ENCODE results near the gene NMT2. TPM values are rescaled to one million over a fixed set of nuclear protein-coding genes. Genes with fewer than 3 reads are reported as not detected.

NMT2 gene
- total and polyA plus RNA-seq, 10 of the 15 experiments (the other 5 are each of a cell fraction or from before 2014, with no cell fraction given): 4.9 to 12.0 (median 9.2) TPM

GRCh38 chr10:15122477-15123030, 45.9 kb downstream of the NMT2 start (continued):
- peak; percentile 94 for TF ChIP-seq ZNF217 (IDR thresholded peaks at IDR 0.05)
- TF ChIP-seq BACH1 (IDR thresholded peaks at IDR 0.05; ENCODE audit: borderline replicate concordance): peak; percentile 29; the same call in 1 of the 2 replicates
- TF ChIP-seq RELA (IDR thresholded peaks at IDR 0.05; ENCODE audit: borderline replicate concordance, partially characterized antibody): no peak
- peak; percentile 63 to 76; a peak in 3 of 4 replicates for TF ChIP-seq BHLHE40 (IDR thresholded peaks at IDR 0.05; ENCODE audit: borderline replicate concordance in 1 of 2, low read depth in 2 of 2, low read length in 1 of 2)
- no peak for TF ChIP-seq E2F4 (IDR thresholded peaks at IDR 0.05; ENCODE audit: low read depth, low read length)
- TF ChIP-seq IRF4 (IDR thresholded peaks at IDR 0.05; ENCODE audit: low read depth, low read length): no peak
- peak; percentile 79; the same call in 1 of the 2 replicates for TF ChIP-seq CHD2 (IDR thresholded peaks at IDR 0.05; ENCODE audit: borderline replicate concordance, low read depth, low read length)
- no peak for TF ChIP-seq CREB1 (IDR thresholded peaks at IDR 0.05; ENCODE audit: low read depth)
- no peak for TF ChIP-seq SUZ12 (IDR thresholded peaks at IDR 0.05; ENCODE audit: unreplicated experiment)
- 0 out of 2 replicates have a peak, but pooled peaks have one; percentile 31 for TF ChIP-seq GABPA (IDR thresholded peaks at IDR 0.05; ENCODE audit: low read depth)
- no peak for TF ChIP-seq ESRRA (IDR thresholded peaks at IDR 0.05; ENCODE audit: low read length)
- TF ChIP-seq ZNF384 (IDR thresholded peaks at IDR 0.05; ENCODE audit: borderline replicate concordance, low read depth, low read length): peak; percentile 90
- TF ChIP-seq STAT1 (conservative IDR thresholded peaks at IDR 0.05): no peak
- TF ChIP-seq ZZZ3 (IDR thresholded peaks at IDR 0.05; ENCODE audit: control insufficient read depth, insufficient read length, low read depth): no peak
- TF ChIP-seq NBN (IDR thresholded peaks at IDR 0.05): peak; percentile 81
- TF ChIP-seq MXI1 (IDR thresholded peaks at IDR 0.05; ENCODE audit: low read depth, low read length): peak; percentile 84
- TF ChIP-seq MEF2A (IDR thresholded peaks at IDR 0.05; ENCODE audit: insufficient read depth, low read depth, low read length): peak; percentile 78
- no peak for TF ChIP-seq FOS (IDR thresholded peaks at IDR 0.05; ENCODE audit: borderline replicate concordance, extremely low read depth, insufficient read length)
- TF ChIP-seq ATF7 (IDR thresholded peaks at IDR 0.05; ENCODE audit: low read depth): peak; percentile 97
- TF ChIP-seq LARP7 (IDR thresholded peaks at IDR 0.05): no peak
- peak; percentile 66 for TF ChIP-seq PKNOX1 (IDR thresholded peaks at IDR 0.05)
- 0 out of 2 replicates have a peak, but pooled peaks have one; percentile 41 for TF ChIP-seq FOXM1 (IDR thresholded peaks at IDR 0.05; ENCODE audit: low read depth, low read length)
- peak; percentile 76 for TF ChIP-seq RAD51 (IDR thresholded peaks at IDR 0.05)
- no peak; the same call in 1 of the 2 replicates for TF ChIP-seq PML (IDR thresholded peaks at IDR 0.05; ENCODE audit: low read length)
- peak; percentile 81 for TF ChIP-seq ATF2 (IDR thresholded peaks at IDR 0.05; ENCODE audit: low read length)
- no peak for TF ChIP-seq BCL11A (IDR thresholded peaks at IDR 0.05; ENCODE audit: low read depth, low read length)
- TF ChIP-seq POLR2AphosphoS5 (IDR thresholded peaks at IDR 0.05; ENCODE audit: low read length): no peak; the same call in 1 of the 2 replicates
- peak; percentile 83 for TF ChIP-seq IKZF1 (conservative IDR thresholded peaks at IDR 0.05)
- no peak for TF ChIP-seq TAF1 (IDR thresholded peaks at IDR 0.05; ENCODE audit: borderline replicate concordance, low read depth, low read length)
- TF ChIP-seq POU2F2 (IDR thresholded peaks at IDR 0.05; ENCODE audit: borderline replicate concordance, low read depth, low read length): peak; percentile 82; the same call in 2 of the 3 replicates
- no peak for TF ChIP-seq MYB (IDR thresholded peaks at IDR 0.05; ENCODE audit: borderline replicate concordance, low read depth, low read length)
- no peak for TF ChIP-seq CBX5 (IDR thresholded peaks at IDR 0.05; ENCODE audit: low read depth)

Data from GM12878 (cell line).